ENCODE measurements around the gene LNPK. TPM values are rescaled to one million over a fixed set of nuclear protein-coding genes. Genes with fewer than 3 reads are reported as not detected.
"Not testable (repeated sequence)": the region's sequence is repeated elsewhere in the genome, so short reads cannot be mapped to it uniquely, and the experiment has no call there.

LNPK gene
- total RNA-seq, 1 donor from 2014 or later = 31.7 TPM

GRCh38 chr2:175926272-175926671 is 75.8 kb downstream of the LNPK start:
- Mint-ChIP-seq H3K4me3 (no peak overlapping the region), H3K27me3 (ENCODE audit: low read depth) (no peaks in the 10 kb centered on the region), H3K9me3 (peaks cover 5% of the 10 kb centered on the region), H3K4me1 (no peaks in the 10 kb centered on the region), H3K36me3 (peaks cover 17% of the 10 kb centered on the region), H3K27ac (no peak overlapping the region)
- DNase-seq (ENCODE audit: low spot score in 2 of 2, unreplicated experiment in 2 of 2) = no peak
- no peak for TF ChIP-seq CTCF (IDR thresholded peaks at IDR 0.05; ENCODE audit: unreplicated experiment)

- TF ChIP-seq CTCF (IDR thresholded peaks at IDR 0.05; ENCODE audit: unreplicated experiment) = no peak
- H3K36me3 Mint-ChIP-seq = peaks cover 14% of the 10 kb centered on the region
- H3K4me3 Mint-ChIP-seq = no peak overlapping the region
- H3K27me3 Mint-ChIP-seq (ENCODE audit: low read depth) = no peaks in the 10 kb centered on the region
- peaks cover 5% of the 10 kb centered on the region for H3K9me3 Mint-ChIP-seq
- H3K27ac Mint-ChIP-seq = no peak overlapping the region
- no peak for DNase-seq (ENCODE audit: low spot score in 2 of 2, unreplicated experiment in 2 of 2)
- no peaks in the 10 kb centered on the region for H3K4me1 Mint-ChIP-seq
Observed at GRCh38 chr2:175922160-175922559, 79.9 kb downstream of the LNPK start.

- Mint-ChIP-seq H3K9me3 (peaks cover 5% of the 10 kb centered on the region), H3K36me3 (peaks cover 5% of the 10 kb centered on the region), H3K27ac (no peak overlapping the region), H3K4me1 (no peaks in the 10 kb centered on the region), H3K27me3 (ENCODE audit: low read depth) (no peaks in the 10 kb centered on the region), H3K4me3 (no peak overlapping the region)
- no peak for TF ChIP-seq CTCF (IDR thresholded peaks at IDR 0.05; ENCODE audit: unreplicated experiment)
- no peak for DNase-seq (ENCODE audit: low spot score in 2 of 2, unreplicated experiment in 2 of 2)
Observed at GRCh38 chr2:175918935-175919334, 83.1 kb downstream of the LNPK start.

GRCh38 chr2:175914846-175915245 is 87.2 kb downstream of the LNPK start:
- Mint-ChIP-seq H3K4me1 (no peaks in the 10 kb centered on the region), H3K4me3 (no peak overlapping the region), H3K36me3 (peaks cover 5% of the 10 kb centered on the region), H3K27ac (no peak overlapping the region), H3K9me3 (peaks cover 11% of the 10 kb centered on the region), H3K27me3 (ENCODE audit: low read depth) (peaks cover 5% of the 10 kb centered on the region)
- DNase-seq (ENCODE audit: low spot score in 2 of 2, unreplicated experiment in 2 of 2) = no peak
- TF ChIP-seq CTCF (IDR thresholded peaks at IDR 0.05; ENCODE audit: unreplicated experiment) = no peak

GRCh38 chr2:175913849-175914743 is 88.0 kb downstream of the LNPK start:
- H3K4me1 Mint-ChIP-seq; H3K4me3 Mint-ChIP-seq; H3K36me3 Mint-ChIP-seq; DNase-seq (ENCODE audit: low spot score in 2 of 2, unreplicated experiment in 2 of 2); H3K27ac Mint-ChIP-seq; H3K27me3 Mint-ChIP-seq (ENCODE audit: low read depth): not testable (repeated sequence)
- H3K9me3 Mint-ChIP-seq = peaks cover 11% of the 10 kb centered on the region

- not testable (repeated sequence) for H3K36me3 Mint-ChIP-seq; DNase-seq (ENCODE audit: low spot score in 2 of 2, unreplicated experiment in 2 of 2); H3K4me3 Mint-ChIP-seq; H3K27me3 Mint-ChIP-seq (ENCODE audit: low read depth); H3K4me1 Mint-ChIP-seq; H3K27ac Mint-ChIP-seq
- H3K9me3 Mint-ChIP-seq = peaks cover 11% of the 10 kb centered on the region
Observed at GRCh38 chr2:175913267-175913666, 88.8 kb downstream of the LNPK start.

Measured in mesothelial cell of epicardium (in vitro differentiated cells).